A673 (cell line): ENCODE measurements around the gene SH3TC2.

Source experiments
- CTCF ChIP-seq: fragments of 300-800, 200-600 bp; sonication (generic); conservative IDR thresholded peaks from 2 replicates; pipeline ENCODE4 v1.5.1; 2017; ENCODE audit warnings: low read depth, mild to moderate bottlenecking, antibody characterized with exemption, low read length, moderate library complexity, mixed read lengths
- EZH2 ChIP-seq: fragments of 200-600 bp; sonication (generic); IDR thresholded peaks from 2 replicates; pipeline ENCODE4 v1.6.1; 2017; ENCODE audit warnings: borderline replicate concordance, low read depth, mild to moderate bottlenecking, mixed read lengths, antibody characterized with exemption, low read length; ENCODE audit not compliant: poor library complexity, severe bottlenecking

DNA sequence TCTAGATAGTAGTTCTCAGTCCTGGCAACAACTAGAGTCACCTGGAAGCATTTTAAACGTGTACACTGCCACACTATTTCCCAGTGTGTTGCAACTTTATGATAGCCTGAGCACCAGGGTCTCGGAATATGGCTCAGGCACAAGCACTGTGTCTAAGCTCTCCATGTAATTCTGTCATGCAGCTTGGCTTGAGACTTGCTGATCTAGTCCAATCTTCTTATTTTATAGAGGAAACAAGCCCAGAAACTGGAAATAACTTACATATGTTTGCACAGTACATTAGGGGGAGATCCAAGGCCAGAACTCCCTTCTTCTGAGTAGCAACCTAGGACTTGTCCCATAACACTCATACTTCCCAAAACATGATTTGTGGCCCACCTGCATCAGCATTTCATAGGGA, 49.1 kb downstream of the SH3TC2 start:
- TF ChIP-seq CTCF (no peak), EZH2 (no peak)
